GM10266 (cell line): ENCODE results near the gene COMTD1.

Experiments used
- DNase-seq: peaks from one replicate; pipeline ENCODE4 v3.0.0; 2012; ENCODE audit errors: extremely low spot score
- CTCF ChIP-seq: IDR thresholded peaks from 2 replicates; pipeline ENCODE4 v1.5.1; 2012; ENCODE audit warnings: mild to moderate bottlenecking, low read depth; ENCODE audit not compliant: control insufficient read depth, insufficient read depth; ENCODE audit errors: missing control alignments

COMTD1 gene

GRCh38 chr10:75236178-75236825 is 545 bp upstream of the COMTD1 start:
- no peak for DNase-seq
- TF ChIP-seq CTCF, result no peak

- TF ChIP-seq CTCF, result peak; percentile 28
- peak; percentile 30 for DNase-seq
Observed at GRCh38 chr10:75234683-75235374, 928 bp downstream of the COMTD1 start.

- TF ChIP-seq CTCF, result no peak
- DNase-seq, result peak; percentile 98
Observed at GRCh38 chr10:75234017-75234682, 1.6 kb downstream of the COMTD1 start.

GRCh38 chr10:75233444-75234016 is 2.2 kb downstream of the COMTD1 start:
- no peak for DNase-seq
- no peak for TF ChIP-seq CTCF

- TF ChIP-seq CTCF, result no peak
- DNase-seq, result no peak
Observed at GRCh38 chr10:75231672-75232581, 3.8 kb downstream of the COMTD1 start.

DNA sequence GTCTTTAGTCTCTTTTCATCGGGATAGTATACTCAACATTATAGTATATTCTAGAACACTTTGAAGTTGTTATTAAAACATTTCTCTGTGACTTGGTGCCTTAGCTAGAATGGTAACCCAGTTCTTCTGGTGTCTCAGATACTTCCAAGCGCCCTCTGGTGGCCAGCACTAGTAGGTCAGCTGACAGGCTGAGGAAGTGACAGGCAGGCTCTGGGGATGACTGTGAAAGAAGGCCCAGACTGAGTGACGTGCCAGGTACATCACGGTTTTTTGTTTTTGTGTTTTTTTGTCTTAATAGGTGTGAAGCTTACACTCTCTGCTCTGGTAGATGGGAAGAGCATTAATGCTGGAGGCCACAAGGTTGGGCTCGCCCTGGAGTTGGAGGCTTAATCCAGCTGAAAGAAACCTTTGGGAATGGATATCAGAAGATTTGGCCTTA is 5.1 kb downstream of the COMTD1 start:
- TF ChIP-seq CTCF, result peak; percentile 97
- peak; percentile 82 for DNase-seq
